ENCODE measurements around the gene PEAK1.

Gene PEAK1

GRCh38 chr15:77093436-77093835, 326.5 kb downstream of the PEAK1 start:
- no peak for TF ChIP-seq EZH2phosphoT487 (conservative IDR thresholded peaks at IDR 0.05; ENCODE audit: low read length)
- TF ChIP-seq CTCF (IDR thresholded peaks at IDR 0.05; ENCODE audit: insufficient read depth, low read length, poor library complexity, severe bottlenecking), result no peak
- no peak overlapping the region for H3K9ac ChIP-seq (ENCODE audit: low read length)
- no peaks in the 10 kb centered on the region for H3K36me3 ChIP-seq (ENCODE audit: low read length)
- no peak overlapping the region for H3K4me2 ChIP-seq (ENCODE audit: low read depth, low read length, poor library complexity, severe bottlenecking)
- no peaks in the 10 kb centered on the region for H4K20me1 ChIP-seq (ENCODE audit: low read depth, low read length)
- H3K9me2 ChIP-seq (replicated peaks; ENCODE audit: insufficient read depth, low read length), result no peaks in the 10 kb centered on the region
- no peak overlapping the region for H2AFZ ChIP-seq (ENCODE audit: low read depth, low read length, severe bottlenecking)
- H3K79me2 ChIP-seq (ENCODE audit: insufficient read depth, low read length), result no peaks in the 10 kb centered on the region
- H3F3A ChIP-seq (ENCODE audit: insufficient read depth), result no peaks in the 10 kb centered on the region
- H3K4me3 ChIP-seq (ENCODE audit: insufficient read depth, low read length, poor library complexity, severe bottlenecking), result no peak overlapping the region
- no peaks in the 10 kb centered on the region for H3K9me3 ChIP-seq (ENCODE audit: insufficient read depth, low read length)
- no peaks in the 10 kb centered on the region for H3K27me3 ChIP-seq (ENCODE audit: low read length)
- H3K27ac ChIP-seq (ENCODE audit: low read depth, low read length), result no peak overlapping the region

- no peak overlapping the region for H2AFZ ChIP-seq (ENCODE audit: low read depth, low read length, severe bottlenecking)
- H3K9me2 ChIP-seq (replicated peaks; ENCODE audit: insufficient read depth, low read length), result no peaks in the 10 kb centered on the region
- no peaks in the 10 kb centered on the region for H3F3A ChIP-seq (ENCODE audit: insufficient read depth)
- no peak overlapping the region for H3K27ac ChIP-seq (ENCODE audit: low read depth, low read length)
- no peaks in the 10 kb centered on the region for H3K36me3 ChIP-seq (ENCODE audit: low read length)
- H3K79me2 ChIP-seq (ENCODE audit: insufficient read depth, low read length), result no peaks in the 10 kb centered on the region
- no peaks in the 10 kb centered on the region for H3K27me3 ChIP-seq (ENCODE audit: low read length)
- no peaks in the 10 kb centered on the region for H3K9me3 ChIP-seq (ENCODE audit: insufficient read depth, low read length)
- no peak overlapping the region for H3K4me2 ChIP-seq (ENCODE audit: low read depth, low read length, poor library complexity, severe bottlenecking)
- H3K9ac ChIP-seq (ENCODE audit: low read length), result no peak overlapping the region
- H4K20me1 ChIP-seq (ENCODE audit: low read depth, low read length), result no peaks in the 10 kb centered on the region
- H3K4me3 ChIP-seq (ENCODE audit: insufficient read depth, low read length, poor library complexity, severe bottlenecking), result no peak overlapping the region
- TF ChIP-seq CTCF (IDR thresholded peaks at IDR 0.05; ENCODE audit: insufficient read depth, low read length, poor library complexity, severe bottlenecking) (no peak), EZH2phosphoT487 (conservative IDR thresholded peaks at IDR 0.05; ENCODE audit: low read length) (no peak)
Observed at GRCh38 chr15:77091097-77091496, 328.8 kb downstream of the PEAK1 start.

GRCh38 chr15:77087213-77087612, 332.7 kb downstream of the PEAK1 start:
- no peak overlapping the region for H3K4me2 ChIP-seq (ENCODE audit: low read depth, low read length, poor library complexity, severe bottlenecking)

More at GRCh38 chr15:77087213-77087612, 332.7 kb downstream of the PEAK1 start:
- no peaks in the 10 kb centered on the region for H3K9me2 ChIP-seq (replicated peaks; ENCODE audit: insufficient read depth, low read length)
- no peak for TF ChIP-seq CTCF (IDR thresholded peaks at IDR 0.05; ENCODE audit: insufficient read depth, low read length, poor library complexity, severe bottlenecking)
- TF ChIP-seq EZH2phosphoT487 (conservative IDR thresholded peaks at IDR 0.05; ENCODE audit: low read length), result no peak
- H3K79me2 ChIP-seq (ENCODE audit: insufficient read depth, low read length), result no peaks in the 10 kb centered on the region
- H3K36me3 ChIP-seq (ENCODE audit: low read length), result no peaks in the 10 kb centered on the region
- H3K4me3 ChIP-seq (ENCODE audit: insufficient read depth, low read length, poor library complexity, severe bottlenecking), result no peak overlapping the region
- H3K9ac ChIP-seq (ENCODE audit: low read length), result no peak overlapping the region
- no peaks in the 10 kb centered on the region for H3F3A ChIP-seq (ENCODE audit: insufficient read depth)
- H4K20me1 ChIP-seq (ENCODE audit: low read depth, low read length), result no peaks in the 10 kb centered on the region
- no peak overlapping the region for H3K27ac ChIP-seq (ENCODE audit: low read depth, low read length)
- H3K27me3 ChIP-seq (ENCODE audit: low read length), result no peaks in the 10 kb centered on the region
- H3K9me3 ChIP-seq (ENCODE audit: insufficient read depth, low read length), result no peaks in the 10 kb centered on the region
- H2AFZ ChIP-seq (ENCODE audit: low read depth, low read length, severe bottlenecking), result no peak overlapping the region

Data from SU-DHL-6 (cell line).